ENCODE data around the gene INPP5J.

- TF ChIP-seq ELF4 (IDR thresholded peaks at IDR 0.05) (no peak), PKNOX1 (IDR thresholded peaks at IDR 0.05) (no peak), SP1 (IDR thresholded peaks at IDR 0.05) (no peak), L3MBTL2 (conservative IDR thresholded peaks at IDR 0.05) (no peak), TARDBP (IDR thresholded peaks at IDR 0.05) (no peak), NFRKB (IDR thresholded peaks at IDR 0.05) (no peak), CTBP1 (IDR thresholded peaks at IDR 0.05; ENCODE audit: borderline replicate concordance) (no peak), SUZ12 (IDR thresholded peaks at IDR 0.05) (no peak), FOXK2 (IDR thresholded peaks at IDR 0.05) (no peak), FOXM1 (IDR thresholded peaks at IDR 0.05; ENCODE audit: borderline replicate concordance) (no peak)
Measured at GRCh38 chr22:31144223-31144622, 21.5 kb downstream of the INPP5J start.

Measured in HEK293T (cell line).